GM21576 (cell line): Measurements from ENCODE around the gene SLC4A7.
"Not testable (repeated sequence)": the region's sequence is repeated elsewhere in the genome, so short reads cannot be mapped to it uniquely, and the experiment has no call there.

Source experiments
- ATAC-seq: cut with Tn5 transposase; IDR thresholded peaks from one replicate; pipeline ENCODE4 v1.9.1; 2021; ENCODE audit warnings: mild to moderate bottlenecking, moderate library complexity; ENCODE audit not compliant: unreplicated experiment

The SLC4A7 gene

GRCh38 chr3:27484015-27484844 lies at the start of gene SLC4A7:
TSS of gene SLC4A7 (minus strand) at chr3:27484384. CDS start at chr3:27484126, 258 bp downstream.
- ATAC-seq = peak; percentile 87

- no peak for ATAC-seq
These were observed 49.0 kb upstream of the SLC4A7 start for GRCh38 chr3:27533261-27533607.

DNA sequence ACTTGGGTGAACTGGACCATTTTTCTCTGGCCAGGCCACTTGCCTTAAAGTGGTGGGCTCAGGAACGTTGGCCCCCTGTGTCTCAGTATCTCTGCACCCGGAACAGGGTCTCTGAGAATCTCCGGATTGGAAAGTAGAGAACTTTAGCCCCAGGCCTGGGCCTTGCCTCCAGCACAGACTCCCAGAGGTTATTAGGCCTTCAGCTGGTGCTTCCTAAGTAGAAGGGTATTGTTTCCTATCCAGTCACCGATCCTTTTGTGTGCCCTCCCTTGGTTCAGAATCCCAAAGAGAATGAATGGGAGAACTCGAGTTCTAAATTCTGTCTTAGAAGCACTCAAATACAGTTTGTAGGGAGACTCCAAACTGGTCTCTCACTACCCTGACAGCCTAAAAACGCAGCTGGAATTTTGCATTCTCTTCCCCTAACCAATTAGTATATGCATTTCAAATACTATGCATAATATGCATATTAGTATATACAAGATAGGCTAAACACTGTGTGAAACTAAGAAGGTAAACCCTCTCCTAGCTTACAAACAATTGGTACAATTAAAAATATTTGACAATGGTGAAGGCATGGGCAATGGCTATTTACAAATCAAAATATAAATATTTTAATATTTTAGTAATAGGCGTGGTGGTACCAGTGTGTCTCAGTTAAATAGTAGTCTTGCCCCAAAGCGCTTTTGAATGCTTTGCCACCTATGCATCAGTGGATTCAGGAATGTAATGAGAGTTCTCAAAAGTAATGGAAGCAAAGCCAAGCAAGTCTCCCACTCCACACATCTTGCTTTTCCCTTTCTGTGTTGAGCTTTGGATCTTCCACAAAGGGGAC lies 48.5 kb upstream of the SLC4A7 start:
- no peak for ATAC-seq

- ATAC-seq = not testable (repeated sequence)
These were observed 47.1 kb upstream of the SLC4A7 start for GRCh38 chr3:27531193-27531751.

DNA sequence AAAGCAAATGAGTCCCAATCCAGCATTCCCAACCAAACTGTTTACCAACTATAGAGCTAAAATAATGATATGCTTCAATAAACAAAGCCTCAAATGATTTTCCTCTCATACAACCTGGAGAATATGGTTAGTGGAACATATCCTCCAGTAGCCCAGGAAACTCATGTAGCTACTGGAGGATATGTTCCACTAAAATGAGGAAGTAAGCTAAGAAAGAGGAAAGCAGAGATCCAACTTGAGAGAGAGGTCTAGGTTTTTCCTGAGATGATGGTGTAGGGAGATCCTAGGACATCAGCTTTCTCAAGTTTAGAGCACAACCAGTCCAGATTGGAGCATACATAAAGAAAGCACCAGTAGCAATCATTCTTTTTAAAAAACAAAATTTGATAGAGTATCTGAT lies 44.6 kb upstream of the SLC4A7 start:
- ATAC-seq = no peak

DNA sequence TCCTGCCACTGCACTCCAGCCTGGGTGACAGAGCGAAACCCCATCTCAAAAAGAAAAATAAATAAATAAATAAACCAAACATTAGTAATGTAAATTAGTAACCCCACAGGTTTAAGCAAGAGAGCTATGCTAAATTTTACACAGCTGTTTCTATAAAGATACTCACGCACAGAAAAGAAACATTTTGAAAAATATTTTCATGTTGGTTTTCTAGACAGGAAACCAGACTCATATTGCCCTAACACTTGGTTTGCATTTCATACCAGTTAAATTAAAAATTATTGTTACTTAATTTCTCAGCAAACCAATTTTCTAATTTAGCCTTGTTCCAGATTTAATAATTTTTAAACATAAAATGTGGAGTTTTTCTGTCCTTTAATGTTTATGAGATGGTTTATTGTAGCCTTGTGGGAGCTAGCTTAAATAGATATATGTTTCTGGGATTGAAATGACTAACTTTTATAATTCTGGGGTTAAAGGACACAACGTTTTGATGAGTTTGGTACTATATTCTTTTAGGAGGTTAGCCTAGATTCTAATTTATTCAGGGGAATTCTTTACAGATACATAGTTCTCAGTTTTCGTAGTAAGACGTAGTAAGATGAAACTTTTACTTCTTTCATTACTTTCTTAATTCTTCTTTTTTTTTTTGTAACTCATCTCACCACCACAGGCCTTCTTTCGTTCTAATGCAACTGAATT lies 42.6 kb upstream of the SLC4A7 start:
- ATAC-seq = no peak

- ATAC-seq = no peak
These were observed 37.7 kb upstream of the SLC4A7 start for GRCh38 chr3:27521872-27522265.

DNA sequence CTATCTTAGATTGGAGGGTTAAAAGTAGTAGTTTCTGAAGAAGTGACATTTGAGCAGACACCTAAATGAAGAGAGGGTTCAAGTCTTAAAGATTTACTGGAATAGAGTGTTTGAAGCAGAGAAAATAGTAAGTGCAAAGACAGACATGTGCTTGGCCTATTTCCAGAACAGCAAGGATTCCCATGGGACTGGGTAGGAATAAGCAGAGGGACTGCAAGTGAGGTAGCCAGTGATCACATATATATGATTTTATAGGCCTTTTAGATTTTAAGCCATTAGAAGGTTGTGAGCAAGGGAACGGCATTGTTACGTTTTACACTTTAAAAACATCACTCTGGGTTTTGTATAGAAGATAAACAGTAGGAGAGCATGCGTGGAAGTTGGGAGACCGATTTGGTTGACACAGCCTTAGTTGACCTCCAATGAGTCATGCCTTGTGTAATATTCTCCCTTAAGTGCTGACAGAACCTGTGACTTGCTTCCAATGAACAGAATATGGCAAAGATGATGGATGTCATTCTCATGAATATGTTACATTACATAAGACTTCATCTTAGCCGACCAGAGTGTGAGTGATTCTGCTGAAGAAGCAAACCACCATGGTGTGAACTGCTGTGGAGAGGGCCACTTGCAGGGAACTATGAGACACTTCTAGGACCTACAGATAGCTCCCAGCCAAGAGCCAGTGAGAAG lies 37.1 kb upstream of the SLC4A7 start:
- no peak for ATAC-seq

- ATAC-seq = no peak
These were observed 27.7 kb upstream of the SLC4A7 start for GRCh38 chr3:27511724-27512422.

DNA sequence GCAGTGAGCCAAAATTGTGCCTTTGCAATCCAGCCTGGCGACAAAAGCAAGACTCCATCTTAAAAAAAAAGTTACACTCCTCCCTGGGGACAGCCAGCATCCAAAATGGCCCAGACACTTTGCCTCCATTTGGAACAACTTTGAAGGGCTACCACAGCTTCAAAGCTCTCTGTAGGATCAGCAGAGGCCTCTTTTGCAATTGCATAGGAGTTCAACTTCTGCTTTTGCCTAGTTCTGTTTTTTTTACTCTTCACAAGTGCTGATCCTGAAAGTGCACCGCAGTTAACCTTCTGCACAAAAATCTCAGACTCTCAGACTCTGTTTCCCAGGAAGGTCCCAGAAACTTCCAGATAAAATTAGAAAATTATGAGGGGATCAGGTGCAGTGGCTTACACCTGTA lies 25.2 kb upstream of the SLC4A7 start:
- no peak for ATAC-seq

GRCh38 chr3:27508424-27508823 lies 24.2 kb upstream of the SLC4A7 start:
- no peak for ATAC-seq

DNA sequence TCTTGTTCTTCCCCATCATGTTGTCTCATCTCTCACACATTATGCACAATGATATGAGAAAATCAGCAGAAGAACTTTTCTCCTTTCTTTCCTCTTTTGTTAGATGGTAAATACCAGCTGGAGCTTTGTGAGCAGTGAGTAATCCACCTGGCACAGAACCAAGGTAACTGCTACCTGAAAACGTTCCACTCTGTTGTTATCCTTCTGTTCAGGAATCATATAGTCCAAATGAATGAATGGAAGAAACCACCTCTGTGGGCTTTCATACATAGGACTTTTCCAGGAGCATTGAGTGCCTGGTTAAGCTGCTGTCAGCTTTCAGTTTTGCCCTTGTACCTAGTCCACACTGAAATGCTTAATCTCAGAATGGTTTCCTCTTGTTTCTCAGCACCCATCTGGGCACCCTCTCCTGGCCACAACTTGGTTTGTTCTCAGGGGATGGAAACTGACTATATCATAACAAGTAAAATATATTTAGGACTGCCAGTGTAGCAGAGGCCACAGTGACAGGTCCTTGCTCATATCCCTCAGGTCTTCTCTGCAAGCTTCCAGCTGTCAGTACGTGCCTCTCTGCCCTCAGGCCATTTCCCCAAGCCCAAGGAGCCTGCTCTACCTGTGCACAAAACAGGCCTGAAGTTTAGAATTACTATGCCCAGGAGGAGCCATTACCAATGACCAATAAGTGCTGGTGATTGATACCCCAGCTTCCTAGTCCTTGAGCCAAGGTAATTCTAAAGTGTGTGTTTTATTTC lies 23.5 kb upstream of the SLC4A7 start:
- no peak for ATAC-seq

GRCh38 chr3:27507111-27507510 lies 22.9 kb upstream of the SLC4A7 start:
- ATAC-seq = no peak

GRCh38 chr3:27504749-27505148 lies 20.6 kb upstream of the SLC4A7 start:
- ATAC-seq = no peak

DNA sequence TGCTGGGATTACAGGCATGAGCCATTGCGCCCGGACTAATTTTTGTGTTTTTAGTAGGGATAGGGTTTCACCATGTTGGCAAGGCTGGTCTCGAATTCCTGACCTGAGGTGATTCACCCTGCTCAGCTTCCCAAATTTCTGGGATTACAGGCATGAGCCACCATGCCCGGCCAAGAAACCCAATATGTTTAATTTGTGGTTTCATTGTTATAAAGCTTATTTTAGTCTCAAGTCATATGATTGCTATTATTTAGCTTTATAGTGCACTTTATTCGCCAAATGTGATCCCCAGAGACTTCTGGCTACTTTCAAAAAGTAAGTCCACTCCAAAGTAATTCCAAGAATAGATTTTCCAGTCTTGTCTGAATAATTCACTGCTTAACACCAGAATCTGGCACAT lies 19.3 kb upstream of the SLC4A7 start:
- no peak for ATAC-seq

- ATAC-seq = no peak
These were observed 17.6 kb upstream of the SLC4A7 start for GRCh38 chr3:27501759-27502158.

DNA sequence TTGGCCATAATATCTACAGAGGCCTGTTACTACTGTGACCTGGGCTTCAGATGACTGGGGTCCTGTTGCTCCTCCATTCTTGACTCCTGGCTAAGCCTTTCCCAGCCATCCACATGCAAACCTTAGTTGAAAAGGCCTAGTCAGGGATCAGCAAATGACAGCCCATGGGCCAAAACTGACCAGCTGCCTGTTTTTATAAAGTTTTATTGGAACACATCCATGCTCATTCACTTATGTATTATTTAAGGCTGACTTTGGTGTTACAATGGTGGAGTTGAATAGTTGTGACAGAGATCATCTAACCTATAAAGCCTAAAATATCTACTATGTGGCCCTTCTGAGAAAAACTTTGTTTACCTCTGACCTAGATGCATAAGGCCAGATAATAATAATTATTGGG lies 16.8 kb upstream of the SLC4A7 start:
- no peak for ATAC-seq

GRCh38 chr3:27500035-27500434 lies 15.9 kb upstream of the SLC4A7 start:
- no peak for ATAC-seq

- ATAC-seq = no peak
These were observed 10.6 kb upstream of the SLC4A7 start for GRCh38 chr3:27494784-27495183.
